T-helper 2 cell treated with Interferon-gamma antibody and Interleukin-4, amounts not matched to agents 5 μg/mL and 100 μg/mL, for 36 hours (primary cell): Measurements from ENCODE around the gene MED16.

Experiments used
- DNase-seq: peaks from one replicate; pipeline ENCODE4 v3.0.0; 2021; ENCODE audit warnings: low spot score
- H3K27ac Mint-ChIP-seq: one replicate; pipeline ENCODE4 v1.8.0; 2021; ENCODE audit warnings: mild to moderate bottlenecking, mixed read lengths
- H3K27me3 Mint-ChIP-seq: one replicate; pipeline ENCODE4 v1.8.0; 2021; ENCODE audit warnings: low read depth, mixed read lengths
- H3K36me3 Mint-ChIP-seq: one replicate; pipeline ENCODE4 v1.8.0; 2021; ENCODE audit warnings: low read depth, mixed read lengths
- H3K4me1 Mint-ChIP-seq: one replicate; pipeline ENCODE4 v1.8.0; 2021; ENCODE audit warnings: low read depth, mixed read lengths
- H3K4me3 Mint-ChIP-seq: one replicate; pipeline ENCODE4 v1.8.0; 2022; ENCODE audit warnings: mild to moderate bottlenecking, moderate library complexity, mixed read lengths
- H3K9me3 Mint-ChIP-seq: one replicate; pipeline ENCODE4 v1.8.0; 2021; ENCODE audit warnings: mixed read lengths

Gene MED16

GRCh38 chr19:892894-893689 lies at the start of gene MED16, which contains the start of gene RNU6-9:
TSS of gene MED16 (minus strand) at chr19:893187. CDS start at chr19:891131, 2,056 bp downstream.
TSS of gene RNU6-9 (plus strand) at chr19:893484.
- Mint-ChIP-seq H3K9me3 (no peaks in the 10 kb centered on the region), H3K4me1 (peaks cover 12% of the 10 kb centered on the region), H3K27me3 (peaks cover 3% of the 10 kb centered on the region), H3K36me3 (peaks cover 26% of the 10 kb centered on the region), H3K27ac (peak within 1 kb of the TSS; percentile 99), H3K4me3 (peak within 1 kb of the TSS; percentile 90)
- peak; percentile 88 for DNase-seq

GRCh38 chr19:942133-942645 lies 49.2 kb upstream of the MED16 start:
- H3K27ac Mint-ChIP-seq, result no peak overlapping the region
- no peak for DNase-seq
- H3K4me1 Mint-ChIP-seq, result peaks cover 18% of the 10 kb centered on the region
- H3K27me3 Mint-ChIP-seq, result peaks cover 2% of the 10 kb centered on the region
- H3K4me3 Mint-ChIP-seq, result no peak overlapping the region
- H3K9me3 Mint-ChIP-seq, result no peaks in the 10 kb centered on the region
- peaks cover 21% of the 10 kb centered on the region for H3K36me3 Mint-ChIP-seq

GRCh38 chr19:941292-942132 lies 48.5 kb upstream of the MED16 start:
- Mint-ChIP-seq H3K27ac (peak overlapping the region; percentile 65), H3K27me3 (peaks cover 2% of the 10 kb centered on the region), H3K9me3 (no peaks in the 10 kb centered on the region), H3K4me3 (peak overlapping the region; percentile 73), H3K36me3 (peaks cover 25% of the 10 kb centered on the region), H3K4me1 (peaks cover 18% of the 10 kb centered on the region)
- no peak for DNase-seq

- Mint-ChIP-seq H3K36me3 (peaks cover 25% of the 10 kb centered on the region), H3K27ac (no peak overlapping the region), H3K27me3 (peaks cover 2% of the 10 kb centered on the region), H3K9me3 (no peaks in the 10 kb centered on the region), H3K4me3 (peak overlapping the region; percentile 73), H3K4me1 (peaks cover 18% of the 10 kb centered on the region)
- peak; percentile 25 for DNase-seq
Measured at GRCh38 chr19:940591-941291, 47.8 kb upstream of the MED16 start.

GRCh38 chr19:939922-940321 lies 46.9 kb upstream of the MED16 start:
- Mint-ChIP-seq H3K9me3 (no peaks in the 10 kb centered on the region), H3K27ac (peak overlapping the region; percentile 51), H3K36me3 (peaks cover 25% of the 10 kb centered on the region), H3K4me1 (peaks cover 17% of the 10 kb centered on the region), H3K27me3 (peaks cover 2% of the 10 kb centered on the region), H3K4me3 (peak overlapping the region; percentile 65)
- DNase-seq, result no peak

GRCh38 chr19:939439-939838 lies 46.5 kb upstream of the MED16 start:
- no peak overlapping the region for H3K27ac Mint-ChIP-seq
- no peak overlapping the region for H3K4me3 Mint-ChIP-seq
- H3K27me3 Mint-ChIP-seq, result peaks cover 2% of the 10 kb centered on the region
- H3K4me1 Mint-ChIP-seq, result peaks cover 15% of the 10 kb centered on the region
- H3K9me3 Mint-ChIP-seq, result no peaks in the 10 kb centered on the region
- peaks cover 25% of the 10 kb centered on the region for H3K36me3 Mint-ChIP-seq
- no peak for DNase-seq

GRCh38 chr19:938233-938923 lies 45.4 kb upstream of the MED16 start:
- peaks cover 15% of the 10 kb centered on the region for H3K4me1 Mint-ChIP-seq
- peaks cover 2% of the 10 kb centered on the region for H3K27me3 Mint-ChIP-seq
- H3K36me3 Mint-ChIP-seq, result peaks cover 23% of the 10 kb centered on the region
- H3K27ac Mint-ChIP-seq, result no peak overlapping the region
- no peaks in the 10 kb centered on the region for H3K9me3 Mint-ChIP-seq
- H3K4me3 Mint-ChIP-seq, result no peak overlapping the region
- no peak for DNase-seq

GRCh38 chr19:937259-937694 lies 44.3 kb upstream of the MED16 start:
- H3K4me3 Mint-ChIP-seq, result no peak overlapping the region
- H3K9me3 Mint-ChIP-seq, result no peaks in the 10 kb centered on the region
- H3K36me3 Mint-ChIP-seq, result peaks cover 24% of the 10 kb centered on the region
- DNase-seq, result no peak
- H3K27me3 Mint-ChIP-seq, result peaks cover 2% of the 10 kb centered on the region
- no peak overlapping the region for H3K27ac Mint-ChIP-seq
- H3K4me1 Mint-ChIP-seq, result peaks cover 17% of the 10 kb centered on the region

GRCh38 chr19:936175-936546 lies 43.2 kb upstream of the MED16 start:
- Mint-ChIP-seq H3K36me3 (peaks cover 19% of the 10 kb centered on the region), H3K4me3 (no peak overlapping the region)

GRCh38 chr19:934865-935479 lies 42.0 kb upstream of the MED16 start:
- peaks cover 11% of the 10 kb centered on the region for H3K4me1 Mint-ChIP-seq
- H3K4me3 Mint-ChIP-seq, result no peak overlapping the region
- no peak overlapping the region for H3K27ac Mint-ChIP-seq
- no peaks in the 10 kb centered on the region for H3K27me3 Mint-ChIP-seq
- DNase-seq, result no peak
- peaks cover 15% of the 10 kb centered on the region for H3K36me3 Mint-ChIP-seq
- H3K9me3 Mint-ChIP-seq, result no peaks in the 10 kb centered on the region

More at GRCh38 chr19:936175-936546, 43.2 kb upstream of the MED16 start:
- Mint-ChIP-seq H3K27ac (no peak overlapping the region), H3K4me1 (peaks cover 15% of the 10 kb centered on the region), H3K27me3 (peaks cover 2% of the 10 kb centered on the region), H3K9me3 (no peaks in the 10 kb centered on the region)
- DNase-seq, result no peak

- DNase-seq, result no peak
- Mint-ChIP-seq H3K36me3 (peaks cover 17% of the 10 kb centered on the region), H3K27ac (no peak overlapping the region), H3K27me3 (no peaks in the 10 kb centered on the region), H3K4me3 (no peak overlapping the region), H3K9me3 (no peaks in the 10 kb centered on the region), H3K4me1 (peaks cover 10% of the 10 kb centered on the region)
Measured at GRCh38 chr19:934197-934840, 41.3 kb upstream of the MED16 start.

GRCh38 chr19:933553-933882 lies 40.5 kb upstream of the MED16 start:
- Mint-ChIP-seq H3K9me3 (no peaks in the 10 kb centered on the region), H3K36me3 (peaks cover 17% of the 10 kb centered on the region), H3K27me3 (no peaks in the 10 kb centered on the region), H3K27ac (no peak overlapping the region), H3K4me3 (no peak overlapping the region), H3K4me1 (peaks cover 10% of the 10 kb centered on the region)
- DNase-seq, result no peak
